ENCODE results near the gene SCARB1. TPM values are rescaled to one million over a fixed set of nuclear protein-coding genes. Genes with fewer than 3 reads are reported as not detected.

Gene SCARB1
- total RNA-seq, 1 donor from 2014 or later: 5.2 TPM

GRCh38 chr12:124778411-124778810 is 85.3 kb downstream of the SCARB1 start:
- Histone ChIP-seq H3K4me3 (ENCODE audit: low read length in 3 of 3) (no peak overlapping the region), H3K4me1 (ENCODE audit: control insufficient read depth in 3 of 3, insufficient read depth in 3 of 3, low read length in 3 of 3) (peaks cover 6 to 21% (median 15%) of the 10 kb centered on the region in 3 donors), H3K27me3 (ENCODE audit: control insufficient read depth in 3 of 3, insufficient read depth in 3 of 3, low read length in 3 of 3) (no peaks in the 10 kb centered on the region), H3K27ac (ENCODE audit: low read depth, low read length) (no peak overlapping the region), H3K9ac (ENCODE audit: low read depth in 1 of 3, low read length in 3 of 3) (no peak overlapping the region), H3K36me3 (ENCODE audit: control insufficient read depth in 3 of 3, insufficient read depth in 3 of 3, low read length in 3 of 3) (peaks cover 0 to 3% (median 2%) of the 10 kb centered on the region in 3 donors), H3K9me3 (ENCODE audit: control insufficient read depth in 3 of 3, low read length in 3 of 3) (no peaks in the 10 kb centered on the region)

- Histone ChIP-seq H3K9ac (ENCODE audit: low read depth in 1 of 3, low read length in 3 of 3) (no peak overlapping the region), H3K27ac (ENCODE audit: low read depth, low read length) (no peak overlapping the region), H3K9me3 (ENCODE audit: control insufficient read depth in 3 of 3, low read length in 3 of 3) (no peaks in the 10 kb centered on the region), H3K36me3 (ENCODE audit: control insufficient read depth in 3 of 3, insufficient read depth in 3 of 3, low read length in 3 of 3) (peaks cover 0 to 3% (median 2%) of the 10 kb centered on the region in 3 donors), H3K27me3 (ENCODE audit: control insufficient read depth in 3 of 3, insufficient read depth in 3 of 3, low read length in 3 of 3) (no peaks in the 10 kb centered on the region), H3K4me1 (ENCODE audit: control insufficient read depth in 3 of 3, insufficient read depth in 3 of 3, low read length in 3 of 3) (peaks cover 6 to 21% (median 15%) of the 10 kb centered on the region in 3 donors), H3K4me3 (ENCODE audit: low read length in 3 of 3) (no peak overlapping the region)
Measured at GRCh38 chr12:124777399-124778372, 86.0 kb downstream of the SCARB1 start.

- H3K36me3 ChIP-seq (ENCODE audit: control insufficient read depth in 3 of 3, insufficient read depth in 3 of 3, low read length in 3 of 3): peaks cover 0 to 3% (median 0%) of the 10 kb centered on the region in 3 donors
- H3K9ac ChIP-seq (ENCODE audit: low read depth in 1 of 3, low read length in 3 of 3): no peak overlapping the region
- H3K4me3 ChIP-seq (ENCODE audit: low read length in 3 of 3): no peak overlapping the region
- H3K9me3 ChIP-seq (ENCODE audit: control insufficient read depth in 3 of 3, low read length in 3 of 3): no peaks in the 10 kb centered on the region
- H3K4me1 ChIP-seq (ENCODE audit: control insufficient read depth in 3 of 3, insufficient read depth in 3 of 3, low read length in 3 of 3): peaks cover 12 to 32% (median 22%) of the 10 kb centered on the region in 3 donors
- peaks cover 0 to 5% (median 0%) of the 10 kb centered on the region in 3 donors for H3K27me3 ChIP-seq (ENCODE audit: control insufficient read depth in 3 of 3, insufficient read depth in 3 of 3, low read length in 3 of 3)
- H3K27ac ChIP-seq (ENCODE audit: low read depth, low read length): no peak overlapping the region
Measured at GRCh38 chr12:124776125-124776513, 87.5 kb downstream of the SCARB1 start.

- Histone ChIP-seq H3K36me3 (ENCODE audit: control insufficient read depth in 3 of 3, insufficient read depth in 3 of 3, low read length in 3 of 3) (peaks cover 0 to 3% (median 0%) of the 10 kb centered on the region in 3 donors), H3K27me3 (ENCODE audit: control insufficient read depth in 3 of 3, insufficient read depth in 3 of 3, low read length in 3 of 3) (peaks cover 0 to 5% (median 0%) of the 10 kb centered on the region in 3 donors), H3K27ac (ENCODE audit: low read depth, low read length) (peak overlapping the region; percentile 11), H3K4me3 (ENCODE audit: low read length in 3 of 3) (peak overlapping the region in 2 of 3 donors; percentile 46 to 65), H3K9ac (ENCODE audit: low read depth in 1 of 3, low read length in 3 of 3) (peak overlapping the region in 1 of 3 donors; percentile 51), H3K9me3 (ENCODE audit: control insufficient read depth in 3 of 3, low read length in 3 of 3) (no peaks in the 10 kb centered on the region), H3K4me1 (ENCODE audit: control insufficient read depth in 3 of 3, insufficient read depth in 3 of 3, low read length in 3 of 3) (peaks cover 12 to 32% (median 22%) of the 10 kb centered on the region in 3 donors)
Measured at GRCh38 chr12:124774462-124775167, 89.0 kb downstream of the SCARB1 start.

- Histone ChIP-seq H3K4me1 (ENCODE audit: control insufficient read depth in 3 of 3, insufficient read depth in 3 of 3, low read length in 3 of 3) (peaks cover 12 to 32% (median 22%) of the 10 kb centered on the region in 3 donors), H3K27ac (ENCODE audit: low read depth, low read length) (no peak overlapping the region), H3K27me3 (ENCODE audit: control insufficient read depth in 3 of 3, insufficient read depth in 3 of 3, low read length in 3 of 3) (peaks cover 0 to 5% (median 0%) of the 10 kb centered on the region in 3 donors), H3K36me3 (ENCODE audit: control insufficient read depth in 3 of 3, insufficient read depth in 3 of 3, low read length in 3 of 3) (peaks cover 0 to 3% (median 0%) of the 10 kb centered on the region in 3 donors), H3K9ac (ENCODE audit: low read depth in 1 of 3, low read length in 3 of 3) (peak overlapping the region in 1 of 3 donors; percentile 51), H3K9me3 (ENCODE audit: control insufficient read depth in 3 of 3, low read length in 3 of 3) (no peaks in the 10 kb centered on the region), H3K4me3 (ENCODE audit: low read length in 3 of 3) (peak overlapping the region in 1 of 3 donors; percentile 46)
Measured at GRCh38 chr12:124774054-124774461, 89.6 kb downstream of the SCARB1 start.

GRCh38 chr12:124772289-124773170 is 91.1 kb downstream of the SCARB1 start:
- H3K36me3 ChIP-seq (ENCODE audit: control insufficient read depth in 3 of 3, insufficient read depth in 3 of 3, low read length in 3 of 3): no peaks in the 10 kb centered on the region

GRCh38 chr12:124771462-124772288 is 92.0 kb downstream of the SCARB1 start:
- Histone ChIP-seq H3K4me1 (ENCODE audit: control insufficient read depth in 3 of 3, insufficient read depth in 3 of 3, low read length in 3 of 3) (peaks cover 20 to 44% (median 35%) of the 10 kb centered on the region in 3 donors), H3K9ac (ENCODE audit: low read depth in 1 of 3, low read length in 3 of 3) (peak overlapping the region in 2 of 3 donors; percentile 16 to 38), H3K36me3 (ENCODE audit: control insufficient read depth in 3 of 3, insufficient read depth in 3 of 3, low read length in 3 of 3) (no peaks in the 10 kb centered on the region)

More at GRCh38 chr12:124772289-124773170, 91.1 kb downstream of the SCARB1 start:
- H3K4me3 ChIP-seq (ENCODE audit: low read length in 3 of 3): no peak overlapping the region
- no peak overlapping the region for H3K27ac ChIP-seq (ENCODE audit: low read depth, low read length)
- no peaks in the 10 kb centered on the region for H3K9me3 ChIP-seq (ENCODE audit: control insufficient read depth in 3 of 3, low read length in 3 of 3)
- H3K27me3 ChIP-seq (ENCODE audit: control insufficient read depth in 3 of 3, insufficient read depth in 3 of 3, low read length in 3 of 3): peaks cover 0 to 5% (median 0%) of the 10 kb centered on the region in 3 donors
- H3K9ac ChIP-seq (ENCODE audit: low read depth in 1 of 3, low read length in 3 of 3): no peak overlapping the region
- peaks cover 12 to 35% (median 27%) of the 10 kb centered on the region in 3 donors for H3K4me1 ChIP-seq (ENCODE audit: control insufficient read depth in 3 of 3, insufficient read depth in 3 of 3, low read length in 3 of 3)

GRCh38 chr12:124770728-124771127 is 92.9 kb downstream of the SCARB1 start:
- Histone ChIP-seq H3K27ac (ENCODE audit: low read depth, low read length) (no peak overlapping the region), H3K9me3 (ENCODE audit: control insufficient read depth in 3 of 3, low read length in 3 of 3) (no peaks in the 10 kb centered on the region), H3K4me3 (ENCODE audit: low read length in 3 of 3) (no peak overlapping the region), H3K9ac (ENCODE audit: low read depth in 1 of 3, low read length in 3 of 3) (no peak overlapping the region), H3K36me3 (ENCODE audit: control insufficient read depth in 3 of 3, insufficient read depth in 3 of 3, low read length in 3 of 3) (no peaks in the 10 kb centered on the region), H3K4me1 (ENCODE audit: control insufficient read depth in 3 of 3, insufficient read depth in 3 of 3, low read length in 3 of 3) (peaks cover 30 to 53% (median 44%) of the 10 kb centered on the region in 3 donors), H3K27me3 (ENCODE audit: control insufficient read depth in 3 of 3, insufficient read depth in 3 of 3, low read length in 3 of 3) (peaks cover 0 to 5% (median 0%) of the 10 kb centered on the region in 3 donors)

More at GRCh38 chr12:124771462-124772288, 92.0 kb downstream of the SCARB1 start:
- H3K4me3 ChIP-seq (ENCODE audit: low read length in 3 of 3): peak overlapping the region in 1 of 3 donors; percentile 22
- H3K27ac ChIP-seq (ENCODE audit: low read depth, low read length): no peak overlapping the region
- peaks cover 0 to 5% (median 0%) of the 10 kb centered on the region in 3 donors for H3K27me3 ChIP-seq (ENCODE audit: control insufficient read depth in 3 of 3, insufficient read depth in 3 of 3, low read length in 3 of 3)
- no peaks in the 10 kb centered on the region for H3K9me3 ChIP-seq (ENCODE audit: control insufficient read depth in 3 of 3, low read length in 3 of 3)
